ENCODE results near the gene POM121C.
A peak's percentile ranks its signal among the peaks of the same experiment; 100 is the strongest.
"Not testable (repeated sequence)": the region's sequence is repeated elsewhere in the genome, so short reads cannot be mapped to it uniquely, and the experiment has no call there.

DNA sequence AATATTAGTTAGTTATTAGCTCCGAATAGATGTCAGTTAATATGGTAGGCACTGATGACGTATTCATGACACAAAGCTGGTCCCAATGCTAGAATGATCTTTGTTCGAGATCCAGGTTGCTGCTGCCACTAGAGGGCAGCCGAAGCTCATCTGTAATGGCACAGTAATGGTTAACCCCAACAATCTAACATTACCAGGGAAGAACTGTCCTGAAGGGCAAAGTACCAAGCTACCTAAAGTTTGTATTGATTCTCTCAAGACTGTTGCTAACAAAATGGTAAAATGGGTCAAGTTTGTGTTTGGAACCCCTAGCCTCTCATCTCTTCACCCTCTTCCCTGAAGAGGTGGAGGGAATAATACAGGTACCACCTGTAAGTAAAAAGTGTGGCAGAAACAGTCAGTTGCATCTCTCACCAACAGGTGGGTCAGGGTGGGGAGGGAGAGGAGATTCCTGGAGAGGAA is 33.6 kb downstream of the POM121C start:
- TF ChIP-seq, protein P1, sequence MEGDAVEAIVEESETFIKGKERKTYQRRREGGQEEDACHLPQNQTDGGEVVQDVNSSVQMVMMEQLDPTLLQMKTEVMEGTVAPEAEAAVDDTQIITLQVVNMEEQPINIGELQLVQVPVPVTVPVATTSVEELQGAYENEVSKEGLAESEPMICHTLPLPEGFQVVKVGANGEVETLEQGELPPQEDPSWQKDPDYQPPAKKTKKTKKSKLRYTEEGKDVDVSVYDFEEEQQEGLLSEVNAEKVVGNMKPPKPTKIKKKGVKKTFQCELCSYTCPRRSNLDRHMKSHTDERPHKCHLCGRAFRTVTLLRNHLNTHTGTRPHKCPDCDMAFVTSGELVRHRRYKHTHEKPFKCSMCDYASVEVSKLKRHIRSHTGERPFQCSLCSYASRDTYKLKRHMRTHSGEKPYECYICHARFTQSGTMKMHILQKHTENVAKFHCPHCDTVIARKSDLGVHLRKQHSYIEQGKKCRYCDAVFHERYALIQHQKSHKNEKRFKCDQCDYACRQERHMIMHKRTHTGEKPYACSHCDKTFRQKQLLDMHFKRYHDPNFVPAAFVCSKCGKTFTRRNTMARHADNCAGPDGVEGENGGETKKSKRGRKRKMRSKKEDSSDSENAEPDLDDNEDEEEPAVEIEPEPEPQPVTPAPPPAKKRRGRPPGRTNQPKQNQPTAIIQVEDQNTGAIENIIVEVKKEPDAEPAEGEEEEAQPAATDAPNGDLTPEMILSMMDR (conservative IDR thresholded peaks at IDR 0.05; ENCODE audit: low read depth, low read length), result peak; percentile 28
- not testable (repeated sequence) for TF ChIP-seq POLR2A (IDR thresholded peaks at IDR 0.05; ENCODE audit: low read depth, low read length); MAFK (IDR thresholded peaks at IDR 0.05; ENCODE audit: low read depth, low read length); RFX5 (IDR thresholded peaks at IDR 0.05; ENCODE audit: low read depth, low read length); CHD1 (IDR thresholded peaks at IDR 0.05; ENCODE audit: low read depth, low read length); MAZ (IDR thresholded peaks at IDR 0.05; ENCODE audit: borderline replicate concordance, low read depth, low read length); BHLHE40 (IDR thresholded peaks at IDR 0.05; ENCODE audit: low read depth, low read length); CEBPB (IDR thresholded peaks at IDR 0.05; ENCODE audit: low read depth, low read length)
- TF ChIP-seq, protein P2, sequence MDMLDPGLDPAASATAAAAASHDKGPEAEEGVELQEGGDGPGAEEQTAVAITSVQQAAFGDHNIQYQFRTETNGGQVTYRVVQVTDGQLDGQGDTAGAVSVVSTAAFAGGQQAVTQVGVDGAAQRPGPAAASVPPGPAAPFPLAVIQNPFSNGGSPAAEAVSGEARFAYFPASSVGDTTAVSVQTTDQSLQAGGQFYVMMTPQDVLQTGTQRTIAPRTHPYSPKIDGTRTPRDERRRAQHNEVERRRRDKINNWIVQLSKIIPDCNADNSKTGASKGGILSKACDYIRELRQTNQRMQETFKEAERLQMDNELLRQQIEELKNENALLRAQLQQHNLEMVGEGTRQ (IDR thresholded peaks at IDR 0.05; ENCODE audit: low read depth, low read length), result not testable (repeated sequence)
- TF ChIP-seq SMC3 (IDR thresholded peaks at IDR 0.05; ENCODE audit: low read depth, low read length) (peak; percentile 18; the same call in 1 of the 2 replicates), RAD21 (IDR thresholded peaks at IDR 0.05; ENCODE audit: low read length) (peak; percentile 24; the same call in 1 of the 2 replicates)
